HTERT RPE-1 (cell line): Measurements from ENCODE around the gene OSBPL3.
"Not testable (repeated sequence)": the region's sequence is repeated elsewhere in the genome, so short reads cannot be mapped to it uniquely, and the experiment has no call there.

Source experiments
- in situ Hi-C: fragments of 300-500 bp; cut with MboI; formaldehyde crosslinking; loops from 4 replicates; pipeline ENCODE4 v1.14.3; 2020; ENCODE audit warnings: low sequenced_read_pairs

OSBPL3 gene

GRCh38 chr7:24923172-24923865 lies 56.7 kb downstream of the OSBPL3 start:
- in situ Hi-C loops: no loop called here

GRCh38 chr7:24922099-24922773 lies 57.7 kb downstream of the OSBPL3 start:
- in situ Hi-C loops: no loop called here

GRCh38 chr7:24921362-24921679 lies 58.7 kb downstream of the OSBPL3 start:
- in situ Hi-C loops: no loop called here

- in situ Hi-C loops: no loop called here
Observed at GRCh38 chr7:24920451-24921361, 59.3 kb downstream of the OSBPL3 start.

GRCh38 chr7:24917510-24918239 lies 62.3 kb downstream of the OSBPL3 start:
- in situ Hi-C loops: no loop called here

- in situ Hi-C loops: no loop called here
Observed at GRCh38 chr7:24916463-24917040, 63.4 kb downstream of the OSBPL3 start.

GRCh38 chr7:24914465-24914859 lies 65.5 kb downstream of the OSBPL3 start:
- in situ Hi-C loops: no loop called here

- in situ Hi-C loops: no loop called here
Observed at GRCh38 chr7:24913801-24914464, 66.0 kb downstream of the OSBPL3 start.

GRCh38 chr7:24912874-24913514 lies 67.0 kb downstream of the OSBPL3 start:
- in situ Hi-C loops: no loop called here

GRCh38 chr7:24912424-24912823 lies 67.6 kb downstream of the OSBPL3 start:
- in situ Hi-C loops: no loop called here

GRCh38 chr7:24911213-24911603 lies 68.8 kb downstream of the OSBPL3 start:
- in situ Hi-C loops: no loop called here

GRCh38 chr7:24910551-24911212 lies 69.3 kb downstream of the OSBPL3 start:
- in situ Hi-C loops: no loop called here

- in situ Hi-C loops: no loop called here
Observed at GRCh38 chr7:24908727-24909126, 71.3 kb downstream of the OSBPL3 start.

- in situ Hi-C loops: no loop called here
Observed at GRCh38 chr7:24908166-24908565, 71.8 kb downstream of the OSBPL3 start.

- in situ Hi-C loops: no loop called here
Observed at GRCh38 chr7:24907311-24907886, 72.6 kb downstream of the OSBPL3 start.

GRCh38 chr7:24905996-24906770 lies 73.8 kb downstream of the OSBPL3 start:
- in situ Hi-C loops: no loop called here

GRCh38 chr7:24903992-24904391 lies 76.0 kb downstream of the OSBPL3 start:
- in situ Hi-C loops: not testable (repeated sequence)

- in situ Hi-C loops: no loop called here
Observed at GRCh38 chr7:24903559-24903958, 76.4 kb downstream of the OSBPL3 start.
